Fibroblast of pulmonary artery (primary cell): Measurements from ENCODE around the gene HNRNPLL.
A peak's percentile ranks its signal among the peaks of the same experiment; 100 is the strongest.

Experiments used
- DNase-seq: peaks from one replicate; pipeline ENCODE4 v3.0.0-alpha.2; 2010; ENCODE audit warnings: low read depth
- H3K4me3 ChIP-seq: replicated peaks from 2 replicates; pipeline ENCODE4 v1.5.1; 2011; ENCODE audit warnings: low read depth, mild to moderate bottlenecking, control low read depth, low read length, moderate library complexity
- CTCF ChIP-seq: IDR thresholded peaks from 2 replicates; pipeline ENCODE4 v1.5.1; 2011; ENCODE audit warnings: mild to moderate bottlenecking, control low read depth, low read length, inconsistent platforms; ENCODE audit errors: missing control alignments

HNRNPLL gene

DNA sequence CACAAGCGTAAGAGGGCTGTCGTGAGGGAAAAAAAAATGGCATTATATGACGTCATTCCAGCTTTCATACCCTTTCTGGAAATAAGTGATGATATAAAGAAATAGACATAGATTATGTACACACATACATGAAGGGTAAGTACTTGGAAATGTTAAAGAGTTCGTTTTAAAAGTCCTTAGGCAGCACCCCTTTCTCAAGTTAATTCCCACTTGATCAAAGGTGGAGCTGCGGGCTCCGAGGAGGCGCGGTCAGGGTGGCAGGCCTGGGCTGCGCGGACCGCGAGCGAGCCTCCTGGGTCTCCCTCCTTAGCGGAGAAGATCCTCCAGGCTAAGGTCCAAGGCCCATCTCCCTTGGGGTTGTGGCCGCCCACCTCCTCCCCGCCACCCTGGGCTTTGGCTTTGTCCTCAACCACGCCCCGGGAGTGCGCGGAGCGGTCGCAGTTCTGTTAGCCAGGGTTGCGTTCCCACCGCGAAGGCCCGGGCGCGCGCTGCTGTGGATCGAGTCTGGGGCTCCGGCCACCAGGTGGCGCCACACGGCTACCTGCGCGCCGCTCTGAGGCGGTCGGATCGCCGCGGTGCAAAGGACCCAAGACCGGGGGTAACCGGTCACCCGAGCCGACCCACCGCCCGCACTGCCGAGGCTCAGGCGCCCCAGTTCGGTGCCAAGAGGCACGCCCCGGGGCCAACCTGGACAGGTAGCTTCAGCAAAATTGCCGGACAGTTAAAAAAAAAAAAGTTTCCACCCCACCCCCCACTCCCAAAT, 66.8 kb downstream of the HNRNPLL start:
- TF ChIP-seq CTCF = peak; percentile 65
- DNase-seq = peak; percentile 68
- H3K4me3 ChIP-seq = peak overlapping the region; percentile 56

DNA sequence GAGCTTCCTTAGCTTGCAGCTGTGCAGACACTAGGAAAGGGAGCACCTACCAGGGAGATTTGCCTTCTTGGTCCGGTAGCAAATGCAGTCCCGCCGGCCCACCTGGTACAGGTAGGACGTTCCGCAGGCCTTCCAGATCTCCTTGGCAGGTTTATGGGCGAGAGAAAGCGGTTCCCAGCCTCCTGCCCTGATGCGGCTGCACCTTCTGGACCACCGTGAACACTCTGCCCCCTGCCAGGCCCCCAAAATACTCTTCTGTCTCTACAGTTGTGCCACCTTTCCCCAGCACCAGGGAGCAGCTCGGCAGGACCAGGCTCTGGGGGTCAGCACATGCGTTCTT, 67.4 kb downstream of the HNRNPLL start:
- peak overlapping the region; percentile 56 for H3K4me3 ChIP-seq
- TF ChIP-seq CTCF = no peak
- DNase-seq = no peak

DNA sequence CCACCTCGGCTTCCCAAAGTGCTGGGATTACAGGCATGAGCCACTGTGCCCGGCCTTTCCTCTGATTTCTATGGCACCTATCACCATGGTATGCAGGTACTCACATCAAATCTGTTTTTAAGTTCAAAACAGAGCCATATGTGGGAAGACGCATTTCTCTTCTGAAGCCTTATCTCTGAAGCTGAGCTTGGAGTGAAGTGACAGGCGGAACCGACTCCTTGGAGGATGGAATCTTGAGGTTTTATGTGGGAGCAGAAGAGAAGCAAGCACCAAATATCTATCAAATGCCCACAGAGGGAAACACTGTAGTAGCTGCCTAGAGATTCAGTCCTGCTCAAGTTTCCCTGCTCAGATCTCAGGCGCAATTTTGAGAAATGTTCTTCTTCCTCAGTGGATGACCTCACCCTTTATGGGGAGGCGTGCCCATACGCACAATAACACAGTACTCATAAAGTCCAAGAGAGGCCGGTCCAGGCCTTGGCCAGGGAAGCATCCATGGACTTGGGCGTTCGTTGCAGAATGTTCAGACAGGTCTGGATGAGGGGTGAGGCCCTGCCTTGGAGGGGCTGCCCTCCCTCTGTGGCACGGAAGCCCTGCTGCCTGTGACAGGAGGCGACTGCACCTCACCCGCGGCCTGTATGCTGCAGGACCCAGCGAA, 67.9 kb downstream of the HNRNPLL start:
- no peak for TF ChIP-seq CTCF
- no peak overlapping the region for H3K4me3 ChIP-seq

DNA sequence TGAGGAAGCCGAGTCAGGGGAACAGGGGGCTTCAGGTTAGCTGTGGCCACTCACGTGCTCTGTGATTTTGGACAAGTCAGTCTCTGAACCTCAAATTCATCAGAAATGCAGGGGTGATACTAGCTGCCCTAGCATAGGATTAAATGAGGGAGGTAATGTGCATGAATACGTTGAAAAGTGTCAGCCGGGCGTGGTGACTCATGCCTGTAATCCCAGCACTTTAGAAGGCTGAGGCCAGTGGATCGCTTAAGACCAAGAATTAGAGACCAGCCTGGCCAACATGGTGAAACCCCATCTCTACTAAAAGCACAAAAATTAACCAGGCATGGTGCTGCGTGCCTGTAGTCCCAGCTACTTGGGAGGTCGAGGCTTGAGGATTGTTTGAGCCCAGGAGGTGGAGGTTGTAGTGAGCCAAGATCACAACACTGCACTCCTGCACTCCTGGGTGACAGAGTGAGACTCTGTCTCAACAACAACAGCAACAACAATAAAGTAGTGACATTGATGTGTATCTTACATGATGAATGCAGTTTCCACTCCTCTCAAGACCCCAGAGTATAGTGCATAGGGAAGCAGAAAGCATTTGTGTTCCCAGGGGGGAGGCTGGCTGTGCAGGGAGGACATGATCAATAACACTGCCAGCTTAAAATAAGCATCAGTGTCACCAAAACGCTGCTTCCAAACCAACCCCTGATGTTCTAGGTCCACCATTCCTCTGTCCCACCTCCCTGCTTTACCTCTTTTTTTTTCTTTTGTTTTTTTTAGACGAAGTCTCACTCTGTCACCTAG, 68.8 kb downstream of the HNRNPLL start:
- no peak for TF ChIP-seq CTCF
- H3K4me3 ChIP-seq = no peak overlapping the region
- DNase-seq = no peak

More for the DNA sequence above, 67.9 kb downstream of the HNRNPLL start:
- no peak for DNase-seq

GRCh38 chr2:38533180-38533579, 69.5 kb downstream of the HNRNPLL start:
- no peak for TF ChIP-seq CTCF
- H3K4me3 ChIP-seq = no peak overlapping the region
- DNase-seq = no peak

DNA sequence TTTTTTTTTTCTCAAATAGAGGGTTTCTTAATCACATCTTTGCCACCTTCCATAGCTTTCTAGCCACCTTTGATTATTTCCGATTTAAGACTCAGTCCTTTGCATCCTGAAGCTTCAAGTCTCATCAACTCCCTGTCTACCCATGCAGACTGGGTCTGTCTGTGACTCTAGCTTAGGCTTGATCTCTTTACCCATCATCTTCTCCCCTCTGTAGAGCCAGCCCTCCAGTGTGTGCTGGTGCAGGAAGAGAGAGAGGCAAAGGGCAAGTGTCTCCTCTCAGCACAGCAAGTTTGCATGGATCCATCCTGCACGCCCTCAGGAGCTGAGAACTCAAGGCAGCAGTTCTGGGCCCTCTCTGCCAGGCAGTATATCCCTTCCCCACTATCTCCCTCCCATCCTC, 70.4 kb downstream of the HNRNPLL start:
- DNase-seq = no peak
- H3K4me3 ChIP-seq = no peak overlapping the region
- no peak for TF ChIP-seq CTCF
